ENCODE measurements around the gene PCK1.

DNA sequence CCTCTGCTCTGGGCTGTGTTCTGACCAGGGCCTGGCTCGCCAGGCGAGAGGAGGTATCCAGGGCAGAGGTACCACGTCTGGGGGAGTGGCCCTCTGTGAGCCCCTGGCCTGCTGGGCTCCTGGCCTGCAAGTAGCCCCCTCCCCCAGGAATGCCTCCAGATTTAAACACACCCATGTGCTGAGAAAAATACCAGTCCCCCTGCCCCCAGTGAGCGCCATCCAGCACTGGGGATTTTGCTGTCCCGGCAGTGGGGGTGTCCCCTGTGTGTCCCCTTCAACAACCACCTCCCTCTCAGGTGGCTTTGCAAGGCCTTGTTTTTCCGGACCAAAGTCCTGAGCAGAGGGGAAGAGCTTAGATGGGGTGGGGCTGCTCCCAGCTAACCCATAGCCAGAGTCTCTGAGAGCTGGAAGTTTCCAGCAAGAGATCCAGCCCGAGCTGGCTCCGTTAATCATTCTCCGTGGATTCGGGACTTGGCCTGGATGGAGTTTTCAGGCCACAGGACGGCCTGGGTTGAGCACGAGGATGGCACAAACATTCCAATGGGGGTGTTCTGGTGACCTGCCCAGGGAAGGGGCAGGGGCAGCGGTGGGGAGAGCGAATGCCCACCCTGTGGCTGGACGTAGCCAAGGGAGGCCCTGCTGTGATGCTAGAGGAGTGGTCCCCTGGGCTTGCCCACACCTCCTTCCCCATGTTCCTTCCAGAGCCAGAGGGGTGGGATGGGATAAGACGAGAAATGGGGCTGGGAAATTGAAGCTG, 29.0 kb downstream of the PCK1 start:
- TF ChIP-seq POLR2AphosphoS5 (IDR thresholded peaks at IDR 0.05; ENCODE audit: borderline replicate concordance, low read depth, low read length) (no peak), EZH2 (IDR thresholded peaks at IDR 0.05) (no peak), FOXP2 (optimal IDR thresholded peaks at IDR 0.05; ENCODE audit: control extremely low read depth, extremely low read length, insufficient read depth) (no peak)
